SU-DHL-6 (cell line): ENCODE data around the gene DOCK3.

ENCODE experiments used
- H2AFZ ChIP-seq: fragments of 200-600 bp; sonication (generic); 2 replicates; pipeline ENCODE4 v1.6.1; 2014; ENCODE audit warnings: low read depth, mild to moderate bottlenecking, moderate library complexity, mixed read lengths, antibody characterized with exemption, low read length; ENCODE audit not compliant: severe bottlenecking
- H3F3A ChIP-seq: fragments of 200-600 bp; shearing (Covaris generic); 2 replicates; pipeline ENCODE4 v1.6.0; 2016; ENCODE audit warnings: antibody characterized with exemption, mild to moderate bottlenecking; ENCODE audit not compliant: insufficient read depth
- H3K27ac ChIP-seq: fragments of 200-600 bp; sonication (generic); 2 replicates; pipeline ENCODE4 v1.5.1; 2016; ENCODE audit warnings: low read depth, mild to moderate bottlenecking, low read length, moderate library complexity, mixed read lengths
- H3K27me3 ChIP-seq: fragments of 200-600 bp; sonication (generic), shearing (Covaris generic); 2 replicates; pipeline ENCODE4 v1.6.0; 2014; ENCODE audit warnings: mild to moderate bottlenecking, low read length
- H3K36me3 ChIP-seq: fragments of 200-600 bp; sonication (generic); 2 replicates; pipeline ENCODE4 v1.6.1; 2014; ENCODE audit warnings: mild to moderate bottlenecking, low read length, mixed read lengths
- H3K4me2 ChIP-seq: fragments of 300-600, 200-600 bp; shearing (Covaris generic), sonication (generic); 2 replicates; pipeline ENCODE4 v1.6.0; 2014; ENCODE audit warnings: low read length, low read depth, mild to moderate bottlenecking; ENCODE audit not compliant: poor library complexity, severe bottlenecking
- H3K4me3 ChIP-seq: fragments of 200-600 bp; sonication (generic); 2 replicates; pipeline ENCODE4 v1.5.1; 2014; ENCODE audit warnings: antibody characterized with exemption, low read length, mild to moderate bottlenecking, mixed read lengths; ENCODE audit not compliant: insufficient read depth, poor library complexity, severe bottlenecking
- H3K79me2 ChIP-seq: fragments of 200-600 bp; sonication (generic); 2 replicates; pipeline ENCODE4 v1.6.1; 2014; ENCODE audit warnings: mild to moderate bottlenecking, low read length, moderate library complexity; ENCODE audit not compliant: insufficient read depth
- H3K9ac ChIP-seq: fragments of 200-600 bp; sonication (generic); 2 replicates; pipeline ENCODE4 v1.7.0; 2014; ENCODE audit warnings: mild to moderate bottlenecking, low read length
- H3K9me2 ChIP-seq: fragments of 200-600 bp; sonication (generic); replicated peaks from 2 replicates; pipeline ENCODE4 v1.6.1; 2014; ENCODE audit warnings: low read length; ENCODE audit not compliant: insufficient read depth
- H3K9me3 ChIP-seq: fragments of 200-600 bp; sonication (generic); 2 replicates; pipeline ENCODE4 v1.6.1; 2014; ENCODE audit warnings: low read length, mixed read lengths; ENCODE audit not compliant: insufficient read depth
- H4K20me1 ChIP-seq: fragments of 200-600 bp; sonication (generic); 2 replicates; pipeline ENCODE4 v1.6.1; 2014; ENCODE audit warnings: low read depth, mild to moderate bottlenecking, antibody characterized with exemption, low read length, moderate library complexity, mixed read lengths
- CTCF ChIP-seq: fragments of 200-600 bp; sonication (generic); IDR thresholded peaks from one replicate; pipeline ENCODE4 v1.5.1; 2017; ENCODE audit warnings: antibody characterized with exemption, mild to moderate bottlenecking, low read length, moderate library complexity; ENCODE audit not compliant: insufficient read depth, poor library complexity, severe bottlenecking
- EZH2phosphoT487 ChIP-seq: fragments of 200-600 bp; sonication (generic), shearing (Covaris generic); conservative IDR thresholded peaks from 2 replicates; pipeline ENCODE4 v1.6.1; 2018; ENCODE audit warnings: mild to moderate bottlenecking, antibody characterized with exemption, low read length, moderate library complexity, mixed read lengths

The DOCK3 gene

GRCh38 chr3:51024765-51025632 is 350.3 kb downstream of the DOCK3 start:
- no peak overlapping the region for H3K27ac ChIP-seq
- H3K9ac ChIP-seq = no peak overlapping the region
- H2AFZ ChIP-seq = no peak overlapping the region
- no peaks in the 10 kb centered on the region for H3K9me2 ChIP-seq
- H3K4me2 ChIP-seq = no peak overlapping the region
- no peaks in the 10 kb centered on the region for H3F3A ChIP-seq
- H3K9me3 ChIP-seq = no peaks in the 10 kb centered on the region
- H4K20me1 ChIP-seq = no peaks in the 10 kb centered on the region
- H3K79me2 ChIP-seq = no peaks in the 10 kb centered on the region
- no peaks in the 10 kb centered on the region for H3K36me3 ChIP-seq
- TF ChIP-seq CTCF (no peak), EZH2phosphoT487 (no peak)
- H3K4me3 ChIP-seq = no peak overlapping the region
- no peaks in the 10 kb centered on the region for H3K27me3 ChIP-seq

GRCh38 chr3:51031666-51032065 is 356.9 kb downstream of the DOCK3 start:
- TF ChIP-seq EZH2phosphoT487 (no peak), CTCF (no peak)
- no peak overlapping the region for H2AFZ ChIP-seq

GRCh38 chr3:51035630-51036029 is 360.9 kb downstream of the DOCK3 start:
- Histone ChIP-seq H3K27ac (no peak overlapping the region), H3F3A (no peaks in the 10 kb centered on the region), H4K20me1 (no peaks in the 10 kb centered on the region), H3K36me3 (no peaks in the 10 kb centered on the region), H3K79me2 (no peaks in the 10 kb centered on the region), H3K4me2 (no peak overlapping the region), H3K27me3 (no peaks in the 10 kb centered on the region), H3K4me3 (no peak overlapping the region), H3K9me3 (no peaks in the 10 kb centered on the region), H2AFZ (no peak overlapping the region), H3K9me2 (no peaks in the 10 kb centered on the region), H3K9ac (no peak overlapping the region)
- TF ChIP-seq EZH2phosphoT487 = no peak
- TF ChIP-seq CTCF = no peak

More at GRCh38 chr3:51031666-51032065, 356.9 kb downstream of the DOCK3 start:
- Histone ChIP-seq H3K4me3 (no peak overlapping the region), H3F3A (no peaks in the 10 kb centered on the region), H3K27me3 (no peaks in the 10 kb centered on the region), H3K27ac (no peak overlapping the region), H3K79me2 (no peaks in the 10 kb centered on the region), H3K36me3 (no peaks in the 10 kb centered on the region), H3K9me3 (no peaks in the 10 kb centered on the region), H4K20me1 (no peaks in the 10 kb centered on the region), H3K4me2 (no peak overlapping the region), H3K9ac (no peak overlapping the region), H3K9me2 (no peaks in the 10 kb centered on the region)
